Upper lobe of right lung (tissue), 1 donor: Measurements from ENCODE around the gene CAAP1. TPM values are rescaled to one million over a fixed set of nuclear protein-coding genes. Genes with fewer than 3 reads are reported as not detected.
"Not testable (repeated sequence)": the region's sequence is repeated elsewhere in the genome, so short reads cannot be mapped to it uniquely, and the experiment has no call there.

Experiments
- ATAC-seq: fragments of 200-7000 bp; cut with Tn5 transposase; one replicate; pipeline ENCODE4 v1.9.1; 2020; ENCODE audit warnings: mild to moderate bottlenecking, moderate library complexity
- DNase-seq: peaks from one replicate; pipeline ENCODE4 v3.0.0-alpha.2; 2020
- H3K27ac ChIP-seq: fragments of 200-600 bp; one replicate; pipeline ENCODE4 v1.8.0; 2022
- H3K27me3 ChIP-seq: fragments of 200-600 bp; one replicate; pipeline ENCODE4 v1.8.0; 2022; ENCODE audit warnings: mild to moderate bottlenecking
- H3K36me3 ChIP-seq: fragments of 200-600 bp; one replicate; pipeline ENCODE4 v1.8.0; 2022
- H3K4me1 ChIP-seq: fragments of 200-600 bp; one replicate; pipeline ENCODE4 v1.8.0; 2022
- H3K4me3 ChIP-seq: fragments of 200-600 bp; one replicate; pipeline ENCODE4 v1.8.0; 2022; ENCODE audit warnings: mild to moderate bottlenecking
- H3K9me3 ChIP-seq: fragments of 200-600 bp; one replicate; pipeline ENCODE4 v1.8.0; 2022
- CTCF ChIP-seq: fragments of 200-600 bp; IDR thresholded peaks from one replicate; pipeline ENCODE4 v1.8.0; 2022; ENCODE audit warnings: antibody characterized with exemption
- intact Hi-C: fragments of 100-400 bp; cut with DNase I; formaldehyde crosslinking; loops from one replicate; pipeline ENCODE4 v1.11.0; 2022
- total RNA-seq: library from RNA; stranded (reverse); fragmentation: NEBNext Ultra II Directional; extraction: Animal tissue kit (Norgen Biotek cat#: 25700); gene quantifications from one replicate; pipeline ENCODE4 v1.2.1, GENCODE V29; 2021
- donor health status: DM: no; HTN: yes; CAD: no; lungs with severe emphysema.

The CAAP1 gene
- total RNA-seq, 1 donor from 2014 or later: 11.6 TPM

- H3K36me3 ChIP-seq: no peaks in the 10 kb centered on the region
- H3K27ac ChIP-seq: peak overlapping the region; percentile 97
- peaks cover 18% of the 10 kb centered on the region for H3K4me1 ChIP-seq
- ATAC-seq: no peak
- intact Hi-C loops: no loop called here
- H3K4me3 ChIP-seq: peak overlapping the region; percentile 88
- no peaks in the 10 kb centered on the region for H3K27me3 ChIP-seq
- TF ChIP-seq CTCF: no peak
- no peak for DNase-seq
- no peaks in the 10 kb centered on the region for H3K9me3 ChIP-seq
Observed at GRCh38 chr9:26893030-26893676, 551 bp upstream of the CAAP1 start.

GRCh38 chr9:26891726-26892125 is 876 bp downstream of the CAAP1 start:
- TF ChIP-seq CTCF: no peak
- DNase-seq (no peak), ATAC-seq (no peak)
- peak overlapping the region; percentile 97 for H3K27ac ChIP-seq
- peak overlapping the region; percentile 88 for H3K4me3 ChIP-seq
- no peaks in the 10 kb centered on the region for H3K9me3 ChIP-seq
- intact Hi-C loops: no loop called here
- H3K27me3 ChIP-seq: no peaks in the 10 kb centered on the region
- H3K36me3 ChIP-seq: no peaks in the 10 kb centered on the region
- H3K4me1 ChIP-seq: peaks cover 18% of the 10 kb centered on the region

GRCh38 chr9:26888271-26888670 is 4.3 kb downstream of the CAAP1 start:
- Histone ChIP-seq H3K27me3 (no peaks in the 10 kb centered on the region), H3K9me3 (no peaks in the 10 kb centered on the region), H3K27ac (no peak overlapping the region), H3K36me3 (peaks cover 12% of the 10 kb centered on the region), H3K4me3 (no peak overlapping the region), H3K4me1 (peaks cover 18% of the 10 kb centered on the region)
- ATAC-seq: no peak
- DNase-seq: no peak
- no peak for TF ChIP-seq CTCF
- intact Hi-C loops: no loop called here

- no peak overlapping the region for H3K4me3 ChIP-seq
- no peaks in the 10 kb centered on the region for H3K27me3 ChIP-seq
- DNase-seq (no peak), ATAC-seq (no peak)
- peaks cover 62% of the 10 kb centered on the region for H3K36me3 ChIP-seq
- no peaks in the 10 kb centered on the region for H3K4me1 ChIP-seq
- H3K9me3 ChIP-seq: no peaks in the 10 kb centered on the region
- TF ChIP-seq CTCF: no peak
- intact Hi-C loops: no loop called here
- H3K27ac ChIP-seq: no peak overlapping the region
Observed at GRCh38 chr9:26882154-26882553, 10.4 kb downstream of the CAAP1 start.

GRCh38 chr9:26880262-26880661 is 12.3 kb downstream of the CAAP1 start:
- Histone ChIP-seq H3K27ac (no peak overlapping the region), H3K4me1 (no peaks in the 10 kb centered on the region), H3K27me3 (no peaks in the 10 kb centered on the region), H3K9me3 (no peaks in the 10 kb centered on the region), H3K36me3 (peaks cover 61% of the 10 kb centered on the region), H3K4me3 (no peak overlapping the region)
- intact Hi-C loops: no loop called here
- ATAC-seq: no peak
- no peak for TF ChIP-seq CTCF
- no peak for DNase-seq

GRCh38 chr9:26875155-26875554 is 17.4 kb downstream of the CAAP1 start:
- H3K9me3 ChIP-seq, DNase-seq, H3K4me1 ChIP-seq, H3K4me3 ChIP-seq, ATAC-seq, H3K27me3 ChIP-seq, intact Hi-C loops, H3K27ac ChIP-seq: not testable (repeated sequence)
- peaks cover 25% of the 10 kb centered on the region for H3K36me3 ChIP-seq
